ENCODE measurements around the gene ARHGAP10.
A peak's percentile ranks its signal among the peaks of the same experiment; 100 is the strongest.

The ARHGAP10 gene

GRCh38 chr4:147740176-147740575 lies 8.3 kb downstream of the ARHGAP10 start:
- H3K27me3 ChIP-seq (replicated peaks; ENCODE audit: control insufficient read depth, insufficient read depth, low read length), result no peaks in the 10 kb centered on the region
- DNase-seq (ENCODE audit: extremely low read depth, insufficient read length), result no peak
- H3K4me3 ChIP-seq (replicated peaks; ENCODE audit: low read depth, low read length), result no peak overlapping the region
- TF ChIP-seq CTCF (IDR thresholded peaks at IDR 0.05; ENCODE audit: insufficient read depth, low read length, poor library complexity, severe bottlenecking), result no peak
- H3K36me3 ChIP-seq (ENCODE audit: control insufficient read depth, insufficient read depth, low read length), result peaks cover 1% of the 10 kb centered on the region; the same call in 1 of the 2 replicates

- TF ChIP-seq CTCF (IDR thresholded peaks at IDR 0.05; ENCODE audit: insufficient read depth, low read length, poor library complexity, severe bottlenecking), result no peak
- Histone ChIP-seq H3K36me3 (ENCODE audit: control insufficient read depth, insufficient read depth, low read length) (peaks cover 2% of the 10 kb centered on the region; the same call in 1 of the 2 replicates), H3K4me3 (replicated peaks; ENCODE audit: low read depth, low read length) (no peak overlapping the region), H3K27me3 (replicated peaks; ENCODE audit: control insufficient read depth, insufficient read depth, low read length) (no peaks in the 10 kb centered on the region)
- DNase-seq (ENCODE audit: extremely low read depth, insufficient read length), result no peak
Measured at GRCh38 chr4:147741190-147741788, 9.4 kb downstream of the ARHGAP10 start.

GRCh38 chr4:147747787-147748454 lies 16.0 kb downstream of the ARHGAP10 start:
- Histone ChIP-seq H3K27me3 (replicated peaks; ENCODE audit: control insufficient read depth, insufficient read depth, low read length) (no peaks in the 10 kb centered on the region), H3K4me3 (replicated peaks; ENCODE audit: low read depth, low read length) (no peak overlapping the region), H3K36me3 (ENCODE audit: control insufficient read depth, insufficient read depth, low read length) (peaks cover 2% of the 10 kb centered on the region; the same call in 1 of the 2 replicates)
- DNase-seq (ENCODE audit: extremely low read depth, insufficient read length), result no peak
- no peak for TF ChIP-seq CTCF (IDR thresholded peaks at IDR 0.05; ENCODE audit: insufficient read depth, low read length, poor library complexity, severe bottlenecking)

- Histone ChIP-seq H3K36me3 (ENCODE audit: control insufficient read depth, insufficient read depth, low read length) (peaks cover 2% of the 10 kb centered on the region; the same call in 1 of the 2 replicates), H3K4me3 (replicated peaks; ENCODE audit: low read depth, low read length) (peak overlapping the region; percentile 11), H3K27me3 (replicated peaks; ENCODE audit: control insufficient read depth, insufficient read depth, low read length) (no peaks in the 10 kb centered on the region)
- TF ChIP-seq CTCF (IDR thresholded peaks at IDR 0.05; ENCODE audit: insufficient read depth, low read length, poor library complexity, severe bottlenecking), result no peak
- DNase-seq (ENCODE audit: extremely low read depth, insufficient read length), result peak; percentile 61
Measured at GRCh38 chr4:147749811-147750321, 18.0 kb downstream of the ARHGAP10 start.

GRCh38 chr4:147753047-147753446 lies 21.2 kb downstream of the ARHGAP10 start:
- H3K36me3 ChIP-seq (ENCODE audit: control insufficient read depth, insufficient read depth, low read length), result peaks cover 4% of the 10 kb centered on the region
- DNase-seq (ENCODE audit: extremely low read depth, insufficient read length), result no peak
- H3K4me3 ChIP-seq (replicated peaks; ENCODE audit: low read depth, low read length), result no peak overlapping the region
- no peaks in the 10 kb centered on the region for H3K27me3 ChIP-seq (replicated peaks; ENCODE audit: control insufficient read depth, insufficient read depth, low read length)
- TF ChIP-seq CTCF (IDR thresholded peaks at IDR 0.05; ENCODE audit: insufficient read depth, low read length, poor library complexity, severe bottlenecking), result no peak
